IMR-90 (cell line): ENCODE measurements around the gene NT5DC1. TPM values are rescaled to one million over a fixed set of nuclear protein-coding genes. Genes with fewer than 3 reads are reported as not detected.

ENCODE experiments used
- ATAC-seq: fragments of 200-7000 bp; cut with Tn5 transposase; 2 replicates; pipeline ENCODE4 v1.9.1; 2020; ENCODE audit warnings: low read depth, mild to moderate bottlenecking, moderate library complexity
- BruUV-seq: library from RNA; stranded (reverse); fragments of 400-500 nt; replicated peaks from 2 replicates; lab custom pipeline; 2021; lab: Mats Ljungman, UMichigan
- CTCF ChIA-PET: fragments of 300-600 bp; formaldehyde crosslinking; extraction: SDS; loops from one replicate; lab custom pipeline; 2021; ENCODE audit warnings: antibody characterized with exemption; lab: Yijun Ruan, JAX
- POLR2A ChIA-PET: fragments of 300-600 bp; sonication (Branson Sonifier 250); formaldehyde crosslinking; loops from one replicate; lab custom pipeline; 2022; ENCODE audit warnings: antibody characterized with exemption; ENCODE audit not compliant: unreplicated experiment; lab: Charles Lee
- DNase-seq: peaks from one replicate; pipeline ENCODE4 v3.0.0; 2013
- H2AFZ ChIP-seq: replicated peaks from 2 replicates; pipeline ENCODE3; 2013; ENCODE audit warnings: low read length, mild to moderate bottlenecking; ENCODE audit not compliant: poor library complexity
- H2AK5ac ChIP-seq: 2 replicates; pipeline ENCODE4 v1.6.1; 2013; ENCODE audit warnings: low read depth, low read length, inconsistent platforms
- H2AK9ac ChIP-seq: replicated peaks from 2 replicates; pipeline ENCODE3; 2013; ENCODE audit warnings: mild to moderate bottlenecking, low read depth, low read length, moderate library complexity; ENCODE audit not compliant: poor library complexity
- H2BK120ac ChIP-seq: 2 replicates; pipeline ENCODE4 v1.6.1; 2013; ENCODE audit warnings: low read depth, low read length, inconsistent platforms
- H2BK15ac ChIP-seq: 3 replicates; pipeline ENCODE4 v1.6.1; 2013; ENCODE audit warnings: low read depth, low read length, inconsistent platforms
- H2BK20ac ChIP-seq: 2 replicates; pipeline ENCODE4 v1.6.1; 2013; ENCODE audit warnings: low read depth, mild to moderate bottlenecking, inconsistent platforms, low read length, moderate library complexity
- H2BK5ac ChIP-seq: 2 replicates; pipeline ENCODE4 v1.6.1; 2013; ENCODE audit warnings: mild to moderate bottlenecking, low read depth, low read length, inconsistent platforms; ENCODE audit not compliant: poor library complexity, severe bottlenecking
- H3K14ac ChIP-seq: replicated peaks from 2 replicates; pipeline ENCODE4 v1.6.1; 2013; ENCODE audit warnings: low read depth, low read length, inconsistent platforms
- H3K18ac ChIP-seq: 2 replicates; pipeline ENCODE4 v1.6.1; 2013; ENCODE audit warnings: low read depth, low read length, control low read depth
- H3K23ac ChIP-seq: 2 replicates; pipeline ENCODE4 v1.6.1; 2013; ENCODE audit warnings: low read depth, low read length, inconsistent platforms
- H3K27ac ChIP-seq: 2 replicates; pipeline ENCODE4 v1.5.1; 2013; ENCODE audit warnings: mild to moderate bottlenecking, control low read depth, low read length; ENCODE audit not compliant: insufficient read depth
- H3K27me3 ChIP-seq: 2 replicates; pipeline ENCODE4 v1.6.1; 2013; ENCODE audit warnings: low read length; ENCODE audit not compliant: control insufficient read depth, insufficient read depth
- H3K36me3 ChIP-seq: 2 replicates; pipeline ENCODE4 v1.6.1; 2013; ENCODE audit warnings: low read length, mixed read lengths; ENCODE audit not compliant: control insufficient read depth, insufficient read depth
- H3K4ac ChIP-seq: 2 replicates; pipeline ENCODE4 v1.6.1; 2013; ENCODE audit warnings: low read depth, low read length, inconsistent platforms
- H3K4me1 ChIP-seq: 2 replicates; pipeline ENCODE4 v1.6.1; 2013; ENCODE audit warnings: low read length, mixed read lengths; ENCODE audit not compliant: control insufficient read depth, insufficient read depth
- H3K4me2 ChIP-seq: 2 replicates; pipeline ENCODE4 v1.6.1; 2013; ENCODE audit warnings: low read depth, mild to moderate bottlenecking, control low read depth, low read length, moderate library complexity
- H3K4me3 ChIP-seq: 2 replicates; pipeline ENCODE4 v1.5.1; 2013; ENCODE audit warnings: low read depth, mild to moderate bottlenecking, control low read depth, low read length, moderate library complexity; ENCODE audit not compliant: insufficient read depth
- H3K56ac ChIP-seq: 2 replicates; pipeline ENCODE4 v1.6.1; 2013; ENCODE audit warnings: low read length, inconsistent platforms; ENCODE audit not compliant: insufficient read depth; ENCODE audit errors: extremely low read depth
- H3K79me1 ChIP-seq, 2 experiments: 2 replicates each; pipeline ENCODE4 v1.6.1; 2013; ENCODE audit warnings: low read length in 2 of 2, inconsistent platforms in 1 of 2, low read depth in 1 of 2
- H3K9ac ChIP-seq: 2 replicates; pipeline ENCODE4 v1.6.1; 2013; ENCODE audit warnings: low read depth, low read length, control low read depth
- H3K9me1 ChIP-seq: 2 replicates; pipeline ENCODE4 v1.6.1; 2013; ENCODE audit warnings: low read length, inconsistent platforms; ENCODE audit not compliant: insufficient read depth
- H3K9me3 ChIP-seq: 2 replicates; pipeline ENCODE4 v1.6.1; 2013; ENCODE audit warnings: low read length; ENCODE audit not compliant: control insufficient read depth, insufficient read depth
- H4K20me1 ChIP-seq: 2 replicates; pipeline ENCODE4 v1.6.1; 2013; ENCODE audit warnings: low read length, inconsistent platforms; ENCODE audit not compliant: insufficient read depth
- H4K5ac ChIP-seq: 2 replicates; pipeline ENCODE4 v1.6.1; 2013; ENCODE audit warnings: mild to moderate bottlenecking, low read depth, low read length, control low read depth
- H4K8ac ChIP-seq, 2 experiments: 2 replicates each; pipeline ENCODE4 v1.6.1; 2013; ENCODE audit warnings: low read depth in 2 of 2, low read length in 2 of 2, control low read depth in 1 of 2, inconsistent platforms in 1 of 2
- H4K91ac ChIP-seq: 2 replicates; pipeline ENCODE4 v1.6.1; 2013; ENCODE audit warnings: low read depth, low read length, inconsistent platforms; ENCODE audit not compliant: insufficient read depth
- BHLHE40 ChIP-seq: fragments of 150-350 bp; IDR thresholded peaks from 2 replicates; pipeline ENCODE4 v1.6.1; 2016; ENCODE audit warnings: mild to moderate bottlenecking, low read depth, low read length
- CEBPB ChIP-seq: IDR thresholded peaks from 2 replicates; pipeline ENCODE4 v1.6.1; 2012; ENCODE audit warnings: low read depth, low read length, improper control_type of control experiment
- CHD1 ChIP-seq: IDR thresholded peaks from 2 replicates; pipeline ENCODE4 v1.6.1; 2012; ENCODE audit warnings: low read depth, low read length, improper control_type of control experiment
- CTCF ChIP-seq: conservative IDR thresholded peaks from 2 replicates; pipeline ENCODE4 v1.5.1; 2012; ENCODE audit warnings: mild to moderate bottlenecking, low read depth, low read length, improper control_type of control experiment
- ELK1 ChIP-seq: fragments of 150-350 bp; IDR thresholded peaks from 2 replicates; pipeline ENCODE4 v1.6.1; 2016; ENCODE audit warnings: low read depth, mild to moderate bottlenecking, low read length, moderate library complexity, borderline replicate concordance
- FOS ChIP-seq: fragments of 150-350 bp; IDR thresholded peaks from 2 replicates; pipeline ENCODE4 v1.6.1; 2016; ENCODE audit warnings: low read depth, low read length
- MAFK ChIP-seq: IDR thresholded peaks from 2 replicates; pipeline ENCODE4 v1.6.1; 2012; ENCODE audit warnings: low read depth, low read length, improper control_type of control experiment
- MXI1 ChIP-seq: IDR thresholded peaks from 2 replicates; pipeline ENCODE4 v1.6.1; 2012; ENCODE audit warnings: low read depth, mild to moderate bottlenecking, low read length, moderate library complexity, borderline replicate concordance
- NFE2L2 ChIP-seq: fragments of 150-350 bp; IDR thresholded peaks from 2 replicates; pipeline ENCODE4 v1.6.1; 2016; ENCODE audit warnings: low read depth, mild to moderate bottlenecking, low read length
- POLR2A ChIP-seq: IDR thresholded peaks from 2 replicates; pipeline ENCODE4 v1.6.1; 2012; ENCODE audit warnings: mild to moderate bottlenecking, low read depth, low read length
- SMC3 ChIP-seq: fragments of 150-350 bp; IDR thresholded peaks from 2 replicates; pipeline ENCODE4 v1.6.1; 2016; ENCODE audit warnings: low read depth, mild to moderate bottlenecking, antibody characterized with exemption, low read length, moderate library complexity
- USF2 ChIP-seq: fragments of 150-350 bp; IDR thresholded peaks from 2 replicates; pipeline ENCODE4 v1.6.1; 2017; ENCODE audit warnings: mild to moderate bottlenecking, antibody characterized with exemption, low read length, low read depth
- WGBS, 2 experiments: methylation state at CpG; one replicate each; pipeline versions ENCODE4 v1.1.5 to v1.1.7; 2013; ENCODE audit warnings: missing lambda C conversion rate in 2 of 2; ENCODE audit not compliant: insufficient read length in 1 of 2; ENCODE audit errors: extremely low coverage in 2 of 2; 5-methylcytosine and 5-hydroxymethylcytosine counted together
- dilution Hi-C: fragments of 300-500 bp; cut with HindIII; formaldehyde crosslinking; loops from one replicate; pipeline ENCODE4 v1.14.3; 2018; ENCODE audit warnings: low sequenced_read_pairs; ENCODE audit not compliant: unreplicated experiment
- in situ Hi-C: fragments of 300-500 bp; cut with MboI; formaldehyde crosslinking; loops from 3 replicates; pipeline ENCODE4 v1.14.3; 2019; ENCODE audit warnings: low sequenced_read_pairs, inconsistent platforms, mixed read lengths
- intact Hi-C: fragments of 100-400 bp; cut with micrococcal nuclease; formaldehyde crosslinking; loops from 2 replicates; pipeline ENCODE4 v1.10.0; 2022
- polyA plus RNA-seq, 3 experiments: library from polyadenylated mRNA; depleted of rRNA; stranded (reverse); fragments of >200 nt; gene quantifications; 2 replicates each; pipeline ENCODE4 v1.2.3, GENCODE V29; 2012; ENCODE audit warnings: low replicate concordance in 1 of 3
- total RNA-seq: library from RNA; depleted of rRNA; stranded (reverse); fragments of >200 nt; gene quantifications from 2 replicates; pipeline ENCODE4 v1.2.3, GENCODE V29; 2012

NT5DC1 gene
- total and polyA plus RNA-seq, 2 of the 4 experiments (the other 2 are of a cell fraction) = 11.7 to 16.8 TPM

- Histone ChIP-seq H3K27ac (no peak overlapping the region), H3K18ac (no peak overlapping the region), H3K4me1 (peaks cover 7% of the 10 kb centered on the region), H3K4me3 (no peak overlapping the region), H3K4me2 (no peak overlapping the region), H3K56ac (no peak overlapping the region), H4K8ac (no peak overlapping the region), H3K23ac (no peak overlapping the region), H3K9me3 (no peaks in the 10 kb centered on the region), H3K27me3 (no peaks in the 10 kb centered on the region), H4K20me1 (no peaks in the 10 kb centered on the region), H4K5ac (no peak overlapping the region), H3K9me1 (peaks cover 3% of the 10 kb centered on the region; the same call in 1 of the 2 replicates), H3K4ac (no peak overlapping the region), H2BK20ac (no peak overlapping the region), H3K79me1 (no peaks in the 10 kb centered on the region), H3K9ac (no peak overlapping the region), H2AK5ac (no peak overlapping the region), H3K36me3 (no peaks in the 10 kb centered on the region), H2BK120ac (no peak overlapping the region), H2AK9ac (no peak overlapping the region), H2BK15ac (no peak overlapping the region), H4K91ac (no peak overlapping the region), H3K14ac (no peak overlapping the region), H2BK5ac (no peak overlapping the region), H2AFZ (no peak overlapping the region)
- CTCF ChIA-PET = interaction anchor here (0.6 to 1.2 kb wide), 3 partner anchors 21 to 99 kb away, joined by 3 to 6 read pairs (median 3); no protein-coding TSS in a partner anchor
- DNase-seq = no peak
- intact Hi-C loops (loop anchor here (5.0 kb wide), 2 partner anchors 38 to 97 kb away; partner anchors contain the start of gene TSPYL4), in situ Hi-C loops (no loop called here), dilution Hi-C loops (no loop called here)
- WGBS, 2 experiments = 100% methylated on average over 1 of the region's 1 CpG; no CpG with 5 or more reads in 1 of the 2 experiments
- POLR2A ChIA-PET = no interaction called here
- TF ChIP-seq MAFK (no peak), ELK1 (no peak), FOS (no peak), CHD1 (no peak), MXI1 (no peak), NFE2L2 (no peak), BHLHE40 (no peak), CEBPB (no peak), USF2 (no peak), CTCF (no peak), SMC3 (no peak), POLR2A (no peak)
- ATAC-seq = no peak
- BruUV-seq = no TSS peak
Measured at GRCh38 chr6:116214681-116215080, 114.0 kb downstream of the NT5DC1 start.
